ENCODE measurements around the gene SELENOW. TPM values are rescaled to one million over a fixed set of nuclear protein-coding genes. Genes with fewer than 3 reads are reported as not detected.
A peak's percentile ranks its signal among the peaks of the same experiment; 100 is the strongest.

Gene SELENOW
- total RNA-seq, 4 donors from 2014 or later = 730 to 1,512 (median 1,402) TPM

GRCh38 chr19:47790398-47790814, 11.9 kb downstream of the SELENOW start:
- Histone ChIP-seq H3K4me1 (peaks cover 13 to 16% of the 10 kb centered on the region in 2 donors), H3K27me3 (no peaks in the 10 kb centered on the region), H3K9me3 (no peaks in the 10 kb centered on the region), H3K27ac (no peak overlapping the region), H3K4me3 (no peak overlapping the region), H3K36me3 (peaks cover 0 to 7% of the 10 kb centered on the region in 2 donors)
- in situ Hi-C loops (cut with MboI; ENCODE audit: low sequenced_read_pairs in 4 of 4) (loop anchor here in 1 of 4 donors (5.0 kb wide), 1 partner anchor 78 kb away; the partner anchor contains the start of gene EHD2), intact Hi-C loops (cut with DNase I; ENCODE audit: low total_unique reads) (no loop called here)
- ATAC-seq (no peak), DNase-seq (peak in 1 of 2 donors; percentile 54)
- TF ChIP-seq POLR2A (IDR thresholded peaks at IDR 0.05) (no peak), CTCF (IDR thresholded peaks at IDR 0.05 in 4 of 5, conservative IDR thresholded peaks at IDR 0.05 in 1 of 5) (peak in 4 of 5 experiments; percentile 69 to 90 (median 77))

- TF ChIP-seq CTCF (IDR thresholded peaks at IDR 0.05 in 4 of 5, conservative IDR thresholded peaks at IDR 0.05 in 1 of 5) (no peak), POLR2A (IDR thresholded peaks at IDR 0.05) (no peak)
- Histone ChIP-seq H3K36me3 (no peaks in the 10 kb centered on the region), H3K27me3 (no peaks in the 10 kb centered on the region), H3K9me3 (no peaks in the 10 kb centered on the region), H3K27ac (no peak overlapping the region), H3K4me3 (no peak overlapping the region), H3K4me1 (no peaks in the 10 kb centered on the region)
- in situ Hi-C loops (cut with MboI; ENCODE audit: low sequenced_read_pairs in 4 of 4) (loop anchor here in 1 of 4 donors (5.0 kb wide), 1 partner anchor 80 kb away; the partner anchor contains the start of gene EHD2), intact Hi-C loops (cut with DNase I; ENCODE audit: low total_unique reads) (no loop called here)
- ATAC-seq (no peak), DNase-seq (no peak)
Measured at GRCh38 chr19:47792616-47793015, 14.1 kb downstream of the SELENOW start.

- H3K27me3 ChIP-seq = no peaks in the 10 kb centered on the region
- in situ Hi-C loops (cut with MboI; ENCODE audit: low sequenced_read_pairs in 4 of 4) (loop anchor here in 1 of 4 donors (5.0 kb wide), 1 partner anchor 82 kb away; the partner anchor contains the start of gene EHD2), intact Hi-C loops (cut with DNase I; ENCODE audit: low total_unique reads) (no loop called here)
- H3K4me1 ChIP-seq = no peaks in the 10 kb centered on the region
- no peak overlapping the region for H3K4me3 ChIP-seq
- TF ChIP-seq POLR2A (IDR thresholded peaks at IDR 0.05) = no peak
- TF ChIP-seq CTCF (IDR thresholded peaks at IDR 0.05 in 4 of 5, conservative IDR thresholded peaks at IDR 0.05 in 1 of 5) = no peak
- DNase-seq (no peak), ATAC-seq (no peak)
- no peaks in the 10 kb centered on the region for H3K9me3 ChIP-seq
- no peaks in the 10 kb centered on the region for H3K36me3 ChIP-seq
- no peak overlapping the region for H3K27ac ChIP-seq
Measured at GRCh38 chr19:47794526-47794925, 16.0 kb downstream of the SELENOW start.

- intact Hi-C loops (cut with DNase I; ENCODE audit: low total_unique reads) = no loop called here
Measured at GRCh38 chr19:47796785-47797184, 18.3 kb downstream of the SELENOW start.

More at GRCh38 chr19:47796785-47797184, 18.3 kb downstream of the SELENOW start:
- Histone ChIP-seq H3K27me3 (no peaks in the 10 kb centered on the region), H3K4me3 (no peak overlapping the region), H3K4me1 (no peaks in the 10 kb centered on the region), H3K9me3 (no peaks in the 10 kb centered on the region), H3K27ac (no peak overlapping the region), H3K36me3 (no peaks in the 10 kb centered on the region)
- ATAC-seq (no peak), DNase-seq (no peak)
- in situ Hi-C loops (cut with MboI; ENCODE audit: low sequenced_read_pairs in 4 of 4) = no loop called here
- no peak for TF ChIP-seq POLR2A (IDR thresholded peaks at IDR 0.05)
- no peak for TF ChIP-seq CTCF (IDR thresholded peaks at IDR 0.05 in 4 of 5, conservative IDR thresholded peaks at IDR 0.05 in 1 of 5)

Measured in gastrocnemius medialis (tissue), 4 donors.